ENCODE data around the gene CHRM5.

Gene CHRM5

DNA sequence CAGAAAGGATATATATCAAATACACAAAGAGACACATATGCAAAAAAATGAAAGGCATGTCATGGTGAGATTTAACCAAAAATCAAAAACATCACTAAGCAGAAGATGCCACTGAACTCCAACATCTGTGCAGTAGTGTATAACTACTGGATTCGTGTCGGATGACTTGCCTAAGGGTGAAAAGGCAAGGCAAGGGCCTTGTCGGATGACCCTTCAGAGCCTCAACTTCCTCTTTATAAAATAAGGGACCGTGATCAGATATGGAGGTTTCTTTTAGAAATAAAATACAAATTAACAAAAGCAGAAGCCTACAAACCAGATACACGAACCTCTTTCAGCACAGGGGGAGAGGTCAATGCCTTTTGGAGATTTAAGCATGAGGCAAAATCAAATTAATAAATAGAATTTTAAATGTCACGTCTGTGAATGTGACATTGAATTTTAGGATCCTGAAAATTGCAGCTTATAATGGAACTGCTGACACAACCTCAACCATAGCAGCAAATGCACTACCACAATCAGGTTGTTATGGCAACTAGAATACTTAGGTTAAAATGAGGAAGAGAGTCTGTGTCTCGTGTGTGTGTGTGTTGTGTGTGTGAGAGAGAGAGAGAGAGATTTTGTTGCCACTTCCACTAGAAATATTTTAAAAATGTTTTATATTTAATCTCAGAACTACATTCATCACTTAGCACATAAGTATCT is 8.3 kb upstream of the CHRM5 start:
- TF ChIP-seq POLR2AphosphoS5 (IDR thresholded peaks at IDR 0.05; ENCODE audit: low read depth, low read length) (no peak), SIN3A (IDR thresholded peaks at IDR 0.05; ENCODE audit: borderline replicate concordance, insufficient read depth, low read length) (no peak), TAF1 (IDR thresholded peaks at IDR 0.05; ENCODE audit: borderline replicate concordance, insufficient read depth, low read length) (no peak), FOXP2 (optimal IDR thresholded peaks at IDR 0.05; ENCODE audit: borderline replicate concordance, extremely low read depth, extremely low read length, insufficient read depth) (no peak)
- TF ChIP-seq, protein P1, sequence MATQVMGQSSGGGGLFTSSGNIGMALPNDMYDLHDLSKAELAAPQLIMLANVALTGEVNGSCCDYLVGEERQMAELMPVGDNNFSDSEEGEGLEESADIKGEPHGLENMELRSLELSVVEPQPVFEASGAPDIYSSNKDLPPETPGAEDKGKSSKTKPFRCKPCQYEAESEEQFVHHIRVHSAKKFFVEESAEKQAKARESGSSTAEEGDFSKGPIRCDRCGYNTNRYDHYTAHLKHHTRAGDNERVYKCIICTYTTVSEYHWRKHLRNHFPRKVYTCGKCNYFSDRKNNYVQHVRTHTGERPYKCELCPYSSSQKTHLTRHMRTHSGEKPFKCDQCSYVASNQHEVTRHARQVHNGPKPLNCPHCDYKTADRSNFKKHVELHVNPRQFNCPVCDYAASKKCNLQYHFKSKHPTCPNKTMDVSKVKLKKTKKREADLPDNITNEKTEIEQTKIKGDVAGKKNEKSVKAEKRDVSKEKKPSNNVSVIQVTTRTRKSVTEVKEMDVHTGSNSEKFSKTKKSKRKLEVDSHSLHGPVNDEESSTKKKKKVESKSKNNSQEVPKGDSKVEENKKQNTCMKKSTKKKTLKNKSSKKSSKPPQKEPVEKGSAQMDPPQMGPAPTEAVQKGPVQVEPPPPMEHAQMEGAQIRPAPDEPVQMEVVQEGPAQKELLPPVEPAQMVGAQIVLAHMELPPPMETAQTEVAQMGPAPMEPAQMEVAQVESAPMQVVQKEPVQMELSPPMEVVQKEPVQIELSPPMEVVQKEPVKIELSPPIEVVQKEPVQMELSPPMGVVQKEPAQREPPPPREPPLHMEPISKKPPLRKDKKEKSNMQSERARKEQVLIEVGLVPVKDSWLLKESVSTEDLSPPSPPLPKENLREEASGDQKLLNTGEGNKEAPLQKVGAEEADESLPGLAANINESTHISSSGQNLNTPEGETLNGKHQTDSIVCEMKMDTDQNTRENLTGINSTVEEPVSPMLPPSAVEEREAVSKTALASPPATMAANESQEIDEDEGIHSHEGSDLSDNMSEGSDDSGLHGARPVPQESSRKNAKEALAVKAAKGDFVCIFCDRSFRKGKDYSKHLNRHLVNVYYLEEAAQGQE (IDR thresholded peaks at IDR 0.05; ENCODE audit: insufficient read depth in 1 of 2, low read depth in 2 of 2, low read length in 2 of 2): no peak

DNA sequence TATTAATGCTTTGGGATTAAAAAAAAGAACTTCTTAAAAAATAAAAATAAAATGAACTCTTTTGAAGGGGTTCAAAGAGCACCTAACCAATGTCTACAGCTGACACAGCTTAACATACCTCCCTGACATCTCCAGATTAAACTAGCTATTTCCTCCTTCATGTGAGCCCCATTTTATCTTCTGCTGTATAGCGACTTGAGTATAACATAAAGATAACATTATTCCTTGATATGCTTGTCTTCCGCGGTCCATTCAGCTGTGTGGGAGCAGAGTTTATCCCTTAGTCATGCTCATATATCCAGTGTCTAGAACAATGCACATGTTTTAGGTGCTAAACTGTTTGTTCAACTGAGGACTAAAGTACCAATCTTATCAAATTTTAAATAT is 7.8 kb upstream of the CHRM5 start:
- no peak for TF ChIP-seq TAF1 (IDR thresholded peaks at IDR 0.05; ENCODE audit: borderline replicate concordance, insufficient read depth, low read length)
- TF ChIP-seq SIN3A (IDR thresholded peaks at IDR 0.05; ENCODE audit: borderline replicate concordance, insufficient read depth, low read length): no peak
- no peak for TF ChIP-seq POLR2AphosphoS5 (IDR thresholded peaks at IDR 0.05; ENCODE audit: low read depth, low read length)
- TF ChIP-seq FOXP2 (optimal IDR thresholded peaks at IDR 0.05; ENCODE audit: borderline replicate concordance, extremely low read depth, extremely low read length, insufficient read depth): no peak
- TF ChIP-seq, protein P1 (IDR thresholded peaks at IDR 0.05; ENCODE audit: insufficient read depth in 1 of 2, low read depth in 2 of 2, low read length in 2 of 2): no peak

GRCh38 chr15:33963831-33964664 is 4.2 kb upstream of the CHRM5 start:
- TF ChIP-seq, protein P1 (IDR thresholded peaks at IDR 0.05; ENCODE audit: insufficient read depth in 1 of 2, low read depth in 2 of 2, low read length in 2 of 2): no peak
- TF ChIP-seq FOXP2 (optimal IDR thresholded peaks at IDR 0.05; ENCODE audit: borderline replicate concordance, extremely low read depth, extremely low read length, insufficient read depth): no peak
- no peak for TF ChIP-seq POLR2AphosphoS5 (IDR thresholded peaks at IDR 0.05; ENCODE audit: low read depth, low read length)
- TF ChIP-seq TAF1 (IDR thresholded peaks at IDR 0.05; ENCODE audit: borderline replicate concordance, insufficient read depth, low read length): no peak
- no peak for TF ChIP-seq SIN3A (IDR thresholded peaks at IDR 0.05; ENCODE audit: borderline replicate concordance, insufficient read depth, low read length)

DNA sequence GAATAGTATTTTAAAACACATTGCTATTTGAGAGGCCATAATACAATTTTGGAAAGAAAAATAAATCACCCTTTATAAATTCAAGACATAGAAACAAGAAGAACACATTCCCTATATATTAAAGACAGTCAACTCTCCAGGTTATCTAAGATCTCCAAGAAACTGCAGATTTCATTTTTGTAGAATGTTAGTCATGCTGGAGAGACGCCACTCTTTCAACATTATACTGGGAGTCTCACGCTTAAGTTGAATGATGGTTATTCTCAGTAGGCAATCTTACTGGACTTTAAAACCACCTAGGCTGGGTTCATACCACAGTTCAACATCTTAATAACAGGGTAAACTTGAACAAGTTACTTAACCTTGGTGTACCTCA is 3.6 kb upstream of the CHRM5 start:
- no peak for TF ChIP-seq SIN3A (IDR thresholded peaks at IDR 0.05; ENCODE audit: borderline replicate concordance, insufficient read depth, low read length)
- TF ChIP-seq TAF1 (IDR thresholded peaks at IDR 0.05; ENCODE audit: borderline replicate concordance, insufficient read depth, low read length): no peak
- no peak for TF ChIP-seq POLR2AphosphoS5 (IDR thresholded peaks at IDR 0.05; ENCODE audit: low read depth, low read length)
- TF ChIP-seq, protein P1 (IDR thresholded peaks at IDR 0.05; ENCODE audit: insufficient read depth in 1 of 2, low read depth in 2 of 2, low read length in 2 of 2): no peak
- no peak for TF ChIP-seq FOXP2 (optimal IDR thresholded peaks at IDR 0.05; ENCODE audit: borderline replicate concordance, extremely low read depth, extremely low read length, insufficient read depth)

Data from PFSK-1 (cell line).